GM12878 (cell line): ENCODE measurements around the gene COX5A. TPM values are rescaled to one million over a fixed set of nuclear protein-coding genes. Genes with fewer than 3 reads are reported as not detected.
A peak's percentile ranks its signal among the peaks of the same experiment; 100 is the strongest.

Source experiments
- ASH2L ChIP-seq: fragments of 300-600, 200-600 bp; sonication (generic); IDR thresholded peaks from 2 replicates; pipeline ENCODE4 v1.6.1; 2017; ENCODE audit warnings: low read depth, mild to moderate bottlenecking, borderline replicate concordance
- BHLHE40 ChIP-seq, 2 experiments: fragments of 450-650 bp in 1 of 2; IDR thresholded peaks; 2 replicates each; pipeline ENCODE4 v1.6.1; 2011 to 2017; ENCODE audit warnings: low read depth in 2 of 2, borderline replicate concordance in 1 of 2, improper control_type of control experiment in 1 of 2, low read length in 1 of 2, mild to moderate bottlenecking in 1 of 2
- CBFB ChIP-seq: IDR thresholded peaks from 2 replicates; pipeline ENCODE4 v1.6.1; 2016; ENCODE audit warnings: antibody characterized with exemption, low read depth
- ESRRA ChIP-seq: IDR thresholded peaks from 2 replicates; pipeline ENCODE4 v1.6.1; 2012; ENCODE audit warnings: mild to moderate bottlenecking, low read length, improper control_type of control experiment
- LARP7 ChIP-seq: fragments of 450-650 bp; IDR thresholded peaks from 2 replicates; pipeline ENCODE4 v1.6.1; 2017; ENCODE audit warnings: mild to moderate bottlenecking
- MTA2 ChIP-seq: fragments of 450-650 bp; IDR thresholded peaks from 2 replicates; pipeline ENCODE4 v1.6.1; 2016; ENCODE audit warnings: low read depth, mild to moderate bottlenecking, moderate library complexity
- MYC ChIP-seq: IDR thresholded peaks from 2 replicates; pipeline ENCODE4 v1.6.1; 2011; ENCODE audit warnings: mild to moderate bottlenecking, low read length, moderate library complexity, inconsistent platforms; ENCODE audit not compliant: insufficient read depth, insufficient replicate concordance, insufficient read length, severe bottlenecking
- NR2C1 ChIP-seq: fragments of 450-650 bp; IDR thresholded peaks from 2 replicates; pipeline ENCODE4 v1.6.1; 2017; ENCODE audit warnings: antibody characterized with exemption, mild to moderate bottlenecking, moderate library complexity
- PAX5 ChIP-seq: IDR thresholded peaks from 2 replicates; pipeline ENCODE4 v1.6.1; 2011; ENCODE audit warnings: low read depth, low read length, borderline replicate concordance
- PAX8 ChIP-seq: fragments of 450-650 bp; IDR thresholded peaks from 2 replicates; pipeline ENCODE4 v1.6.1; 2017; ENCODE audit warnings: mild to moderate bottlenecking, moderate library complexity
- PML ChIP-seq: IDR thresholded peaks from 2 replicates; pipeline ENCODE4 v1.6.1; 2012; ENCODE audit warnings: low read length, inconsistent platforms
- SIN3A ChIP-seq: IDR thresholded peaks from 2 replicates; pipeline ENCODE4 v1.6.1; 2012; ENCODE audit warnings: low read depth, low read length, improper control_type of control experiment
- SMAD1 ChIP-seq: fragments of 450-650 bp; IDR thresholded peaks from 2 replicates; pipeline ENCODE4 v1.6.1; 2018; ENCODE audit warnings: mild to moderate bottlenecking, low read depth; ENCODE audit not compliant: partially characterized antibody
- SMC3 ChIP-seq: IDR thresholded peaks from 2 replicates; pipeline ENCODE4 v1.6.1; 2011; ENCODE audit warnings: low read length, improper control_type of control experiment, borderline replicate concordance
- STAT3 ChIP-seq: IDR thresholded peaks from 2 replicates; pipeline ENCODE4 v1.6.1; 2011; ENCODE audit warnings: low read depth, low read length, improper control_type of control experiment
- SUZ12 ChIP-seq: fragments of 200-600 bp; sonication (generic); IDR thresholded peaks from one replicate; pipeline ENCODE4 v1.6.1; 2018; ENCODE audit warnings: antibody characterized with exemption, mild to moderate bottlenecking; ENCODE audit not compliant: unreplicated experiment
- TARDBP ChIP-seq: IDR thresholded peaks from 2 replicates; pipeline ENCODE4 v1.6.1; 2016; ENCODE audit warnings: borderline replicate concordance
- ZNF217 ChIP-seq: fragments of 450-650 bp; IDR thresholded peaks from 2 replicates; pipeline ENCODE4 v1.6.1; 2017; ENCODE audit warnings: antibody characterized with exemption, mild to moderate bottlenecking
- ZNF24 ChIP-seq: fragments of 450-650 bp; IDR thresholded peaks from 2 replicates; pipeline ENCODE4 v1.6.1; 2017; ENCODE audit warnings: antibody characterized with exemption, mild to moderate bottlenecking
- ZNF274 ChIP-seq: IDR thresholded peaks from one replicate; pipeline ENCODE4 v1.8.0; 2011; ENCODE audit not compliant: insufficient read length, insufficient read depth
- ZZZ3 ChIP-seq: IDR thresholded peaks from 2 replicates; pipeline ENCODE4 v1.6.1; 2011; ENCODE audit warnings: low read depth; ENCODE audit not compliant: control insufficient read depth, insufficient read length
- polyA plus RNA-seq, 11 experiments: library from polyadenylated mRNA; depleted of rRNA in 4 of 11; unstranded in 6 of 11; stranded (reverse) in 5 of 11; fragments of >200 nt; fragmentation: Nextera tagmentation in 4 of 11; fragmentation: Illumina TruSeq in 1 of 11; extraction: Ambion mirVana in 4 of 11; extraction: Trizol in 1 of 11; gene quantifications; 1 replicate in 1 of 11; 2 replicates in 10 of 11; pipeline versions ENCODE4 v1.2.1 to v1.2.3, GENCODE V29; 2011 to 2016; ENCODE audit warnings: inconsistent platforms in 2 of 11, missing spikeins in 2 of 11, low read depth in 1 of 11
- total RNA-seq, 4 experiments: library from RNA; depleted of rRNA in 3 of 4; stranded (reverse); fragments of >200 nt in 3 of 4; fragmentation: Illumina TruSeq in 1 of 4; extraction: Trizol in 1 of 4; gene quantifications; 2 replicates each; pipeline versions ENCODE4 v1.2.1 to v1.2.3, GENCODE V29; 2013 to 2021
- TF ChIP-seq, protein P1 (sequence below): fragments of 450-650 bp; IDR thresholded peaks from 2 replicates; pipeline ENCODE4 v1.6.1; 2017; ENCODE audit warnings: antibody characterized with exemption, mild to moderate bottlenecking, moderate library complexity
- TF ChIP-seq, protein P2 (sequence below): fragments of 150-350 bp; IDR thresholded peaks from 2 replicates; pipeline ENCODE4 v1.6.1; 2016; ENCODE audit warnings: low read depth, low read length

COX5A gene
- total and polyA plus RNA-seq, 10 of the 15 experiments (the other 5 are each of a cell fraction or from before 2014, with no cell fraction given), result 84.5 to 1,218 (median 392) TPM

DNA sequence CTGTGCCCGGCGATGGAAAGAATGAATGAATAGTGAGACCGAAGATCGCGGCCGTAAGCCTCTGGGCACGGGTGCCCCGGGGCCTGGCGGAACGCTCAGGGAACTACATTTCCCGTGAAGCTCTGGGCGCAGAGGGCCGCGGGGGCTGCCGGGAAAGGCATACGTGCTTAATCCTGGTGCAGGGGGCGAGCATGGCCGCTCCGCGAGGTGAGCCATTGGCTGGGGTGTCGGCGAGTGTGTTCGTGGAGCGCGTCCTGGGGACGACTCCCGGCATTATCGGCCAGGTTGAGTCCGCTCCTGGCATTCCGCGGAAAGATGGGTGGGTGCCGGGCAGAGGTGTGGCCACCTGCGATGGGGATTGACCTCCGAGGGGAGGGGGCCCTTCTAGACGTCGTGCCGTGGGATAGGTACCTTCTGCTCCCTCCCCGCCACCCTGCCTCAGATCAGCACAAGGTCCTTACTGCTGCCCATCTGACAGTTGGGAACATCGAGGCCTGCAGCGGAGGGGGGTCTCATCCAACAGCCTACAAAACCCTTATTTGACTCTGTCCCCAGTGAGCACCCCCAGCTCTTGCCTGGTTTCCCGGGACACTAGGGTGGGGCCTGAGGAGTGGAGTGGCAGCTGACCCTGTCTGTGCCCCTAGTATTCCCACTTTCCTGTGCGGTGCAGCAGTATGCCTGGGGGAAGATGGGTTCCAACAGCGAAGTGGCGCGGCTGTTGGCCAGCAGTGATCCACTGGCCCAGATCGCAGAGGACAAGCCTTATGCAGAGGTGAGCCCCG, 47.8 kb downstream of the COX5A start, which contains the start of gene MPI (continued):
- no peak for TF ChIP-seq ZZZ3
- TF ChIP-seq ZNF217, result no peak
- TF ChIP-seq PAX8, result no peak
- no peak for TF ChIP-seq STAT3
- no peak for TF ChIP-seq ASH2L
- TF ChIP-seq SMC3, result no peak
- TF ChIP-seq LARP7, result peak; percentile 75; the same call in 1 of the 2 replicates
- TF ChIP-seq, protein P1, sequence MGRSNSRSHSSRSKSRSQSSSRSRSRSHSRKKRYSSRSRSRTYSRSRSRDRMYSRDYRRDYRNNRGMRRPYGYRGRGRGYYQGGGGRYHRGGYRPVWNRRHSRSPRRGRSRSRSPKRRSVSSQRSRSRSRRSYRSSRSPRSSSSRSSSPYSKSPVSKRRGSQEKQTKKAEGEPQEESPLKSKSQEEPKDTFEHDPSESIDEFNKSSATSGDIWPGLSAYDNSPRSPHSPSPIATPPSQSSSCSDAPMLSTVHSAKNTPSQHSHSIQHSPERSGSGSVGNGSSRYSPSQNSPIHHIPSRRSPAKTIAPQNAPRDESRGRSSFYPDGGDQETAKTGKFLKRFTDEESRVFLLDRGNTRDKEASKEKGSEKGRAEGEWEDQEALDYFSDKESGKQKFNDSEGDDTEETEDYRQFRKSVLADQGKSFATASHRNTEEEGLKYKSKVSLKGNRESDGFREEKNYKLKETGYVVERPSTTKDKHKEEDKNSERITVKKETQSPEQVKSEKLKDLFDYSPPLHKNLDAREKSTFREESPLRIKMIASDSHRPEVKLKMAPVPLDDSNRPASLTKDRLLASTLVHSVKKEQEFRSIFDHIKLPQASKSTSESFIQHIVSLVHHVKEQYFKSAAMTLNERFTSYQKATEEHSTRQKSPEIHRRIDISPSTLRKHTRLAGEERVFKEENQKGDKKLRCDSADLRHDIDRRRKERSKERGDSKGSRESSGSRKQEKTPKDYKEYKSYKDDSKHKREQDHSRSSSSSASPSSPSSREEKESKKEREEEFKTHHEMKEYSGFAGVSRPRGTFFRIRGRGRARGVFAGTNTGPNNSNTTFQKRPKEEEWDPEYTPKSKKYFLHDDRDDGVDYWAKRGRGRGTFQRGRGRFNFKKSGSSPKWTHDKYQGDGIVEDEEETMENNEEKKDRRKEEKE, result no peak
- peak; percentile 71 for TF ChIP-seq CBFB
- no peak for TF ChIP-seq ESRRA
- TF ChIP-seq NR2C1, result no peak
- TF ChIP-seq, protein P2, sequence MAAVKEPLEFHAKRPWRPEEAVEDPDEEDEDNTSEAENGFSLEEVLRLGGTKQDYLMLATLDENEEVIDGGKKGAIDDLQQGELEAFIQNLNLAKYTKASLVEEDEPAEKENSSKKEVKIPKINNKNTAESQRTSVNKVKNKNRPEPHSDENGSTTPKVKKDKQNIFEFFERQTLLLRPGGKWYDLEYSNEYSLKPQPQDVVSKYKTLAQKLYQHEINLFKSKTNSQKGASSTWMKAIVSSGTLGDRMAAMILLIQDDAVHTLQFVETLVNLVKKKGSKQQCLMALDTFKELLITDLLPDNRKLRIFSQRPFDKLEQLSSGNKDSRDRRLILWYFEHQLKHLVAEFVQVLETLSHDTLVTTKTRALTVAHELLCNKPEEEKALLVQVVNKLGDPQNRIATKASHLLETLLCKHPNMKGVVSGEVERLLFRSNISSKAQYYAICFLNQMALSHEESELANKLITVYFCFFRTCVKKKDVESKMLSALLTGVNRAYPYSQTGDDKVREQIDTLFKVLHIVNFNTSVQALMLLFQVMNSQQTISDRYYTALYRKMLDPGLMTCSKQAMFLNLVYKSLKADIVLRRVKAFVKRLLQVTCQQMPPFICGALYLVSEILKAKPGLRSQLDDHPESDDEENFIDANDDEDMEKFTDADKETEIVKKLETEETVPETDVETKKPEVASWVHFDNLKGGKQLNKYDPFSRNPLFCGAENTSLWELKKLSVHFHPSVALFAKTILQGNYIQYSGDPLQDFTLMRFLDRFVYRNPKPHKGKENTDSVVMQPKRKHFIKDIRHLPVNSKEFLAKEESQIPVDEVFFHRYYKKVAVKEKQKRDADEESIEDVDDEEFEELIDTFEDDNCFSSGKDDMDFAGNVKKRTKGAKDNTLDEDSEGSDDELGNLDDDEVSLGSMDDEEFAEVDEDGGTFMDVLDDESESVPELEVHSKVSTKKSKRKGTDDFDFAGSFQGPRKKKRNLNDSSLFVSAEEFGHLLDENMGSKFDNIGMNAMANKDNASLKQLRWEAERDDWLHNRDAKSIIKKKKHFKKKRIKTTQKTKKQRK, result no peak
- peak; percentile 91 for TF ChIP-seq SIN3A
- no peak for TF ChIP-seq ZNF274
- TF ChIP-seq PAX5, result peak; percentile 42; the same call in 1 of the 2 replicates
- 0 out of 2 replicates have a peak, but pooled peaks have one; percentile 65 for TF ChIP-seq TARDBP
- TF ChIP-seq PML, result no peak
- peak; percentile 37 to 80; a peak in 3 of 4 replicates for TF ChIP-seq BHLHE40 (IDR thresholded peaks at IDR 0.05; ENCODE audit: borderline replicate concordance in 1 of 2, low read depth in 2 of 2, low read length in 1 of 2)
- TF ChIP-seq ZNF24, result no peak
- peak; percentile 48 for TF ChIP-seq MYC
- peak; percentile 21; the same call in 1 of the 2 replicates for TF ChIP-seq MTA2
- no peak for TF ChIP-seq SUZ12
- no peak for TF ChIP-seq SMAD1
